ENCODE data around the gene TPP1. TPM values are rescaled to one million over a fixed set of nuclear protein-coding genes. Genes with fewer than 3 reads are reported as not detected.

TPP1 gene
- polyA plus RNA-seq, 3 donors: 218 to 359 (median 271) TPM

GRCh38 chr11:6666302-6667183, 47.3 kb upstream of the TPP1 start:
- intact Hi-C loops (cut with micrococcal nuclease): loop anchor here in 1 of 2 donors (5.0 kb wide), 1 partner anchor 64 kb away; the partner anchor contains the start of genes ILK and RRP8
- Histone ChIP-seq H3K9ac (ENCODE audit: insufficient read depth, low read length, poor library complexity, severe bottlenecking) (no peak overlapping the region), H4K20me1 (ENCODE audit: insufficient read depth, low read length) (no peaks in the 10 kb centered on the region), H2AFZ (ENCODE audit: insufficient read depth, low read depth, low read length, poor library complexity, severe bottlenecking) (no peak overlapping the region), H3K27ac (ENCODE audit: low read depth in 1 of 2, low read length in 2 of 2) (no peak overlapping the region), H3K27me3 (ENCODE audit: control insufficient read depth in 2 of 2, insufficient read depth in 2 of 2, low read length in 2 of 2) (no peaks in the 10 kb centered on the region), H3K4me3 (replicated peaks in 1 of 3; ENCODE audit: low read depth in 2 of 3, low read length in 3 of 3) (no peak overlapping the region), H3K4me1 (ENCODE audit: control insufficient read depth in 1 of 2, insufficient read depth in 2 of 2, low read length in 2 of 2) (peaks cover 0 to 3% of the 10 kb centered on the region in 2 donors), H3K36me3 (replicated peaks in 1 of 2; ENCODE audit: control insufficient read depth in 1 of 2, insufficient read depth in 2 of 2, low read length in 2 of 2) (no peaks in the 10 kb centered on the region), H3K9me3 (replicated peaks in 1 of 2; ENCODE audit: control insufficient read depth in 1 of 2, insufficient read depth in 1 of 2, low read length in 2 of 2) (no peaks in the 10 kb centered on the region), H3K4me2 (replicated peaks; ENCODE audit: extremely low read depth, low read length, poor library complexity, severe bottlenecking) (no peak overlapping the region), H3K79me2 (ENCODE audit: insufficient read depth, low read length) (no peaks in the 10 kb centered on the region)
- peaks cover 5% of the 10 kb centered on the region for H3K4me1 Mint-ChIP-seq
- peaks cover 0 to 2% (median 0%) of the 10 kb centered on the region in 7 donors for H3K9me3 Mint-ChIP-seq
- H3K36me3 Mint-ChIP-seq: no peaks in the 10 kb centered on the region
- H3K4me3 Mint-ChIP-seq: no peak overlapping the region
- peaks cover 1 to 6% (median 6%) of the 10 kb centered on the region in 3 donors for H3K27me3 Mint-ChIP-seq (ENCODE audit: low read depth in 3 of 3)
- H3K27ac Mint-ChIP-seq: peak overlapping the region in 1 of 7 donors; percentile 17
- no peak for DNase-seq
- 46% methylated on average over 1 of the region's 4 CpGs for WGBS (ENCODE audit: insufficient coverage)
- no peak for TF ChIP-seq CTCF (IDR thresholded peaks at IDR 0.05)

GRCh38 chr11:6664551-6664950, 45.3 kb upstream of the TPP1 start:
- H3K4me1 Mint-ChIP-seq: peaks cover 5% of the 10 kb centered on the region

More at GRCh38 chr11:6664551-6664950, 45.3 kb upstream of the TPP1 start:
- H3K9me3 ChIP-seq (replicated peaks in 1 of 2; ENCODE audit: control insufficient read depth in 1 of 2, insufficient read depth in 1 of 2, low read length in 2 of 2): no peaks in the 10 kb centered on the region
- Mint-ChIP-seq H3K36me3 (no peaks in the 10 kb centered on the region), H3K4me3 (no peak overlapping the region), H3K27me3 (ENCODE audit: low read depth in 3 of 3) (peaks cover 1 to 6% (median 6%) of the 10 kb centered on the region in 3 donors), H3K9me3 (peaks cover 0 to 2% (median 0%) of the 10 kb centered on the region in 7 donors), H3K27ac (no peak overlapping the region)
- H3K4me3 ChIP-seq (replicated peaks in 1 of 3; ENCODE audit: low read depth in 2 of 3, low read length in 3 of 3): no peak overlapping the region
- intact Hi-C loops (cut with micrococcal nuclease): no loop called here
- WGBS (ENCODE audit: insufficient coverage): no CpG with 5 or more reads among the region's 1 CpG
- no peaks in the 10 kb centered on the region for H3K36me3 ChIP-seq (replicated peaks in 1 of 2; ENCODE audit: control insufficient read depth in 1 of 2, insufficient read depth in 2 of 2, low read length in 2 of 2)
- H3K27me3 ChIP-seq (ENCODE audit: control insufficient read depth in 2 of 2, insufficient read depth in 2 of 2, low read length in 2 of 2): no peaks in the 10 kb centered on the region
- no peak for TF ChIP-seq CTCF (IDR thresholded peaks at IDR 0.05)
- H3K9ac ChIP-seq (ENCODE audit: insufficient read depth, low read length, poor library complexity, severe bottlenecking): no peak overlapping the region
- no peaks in the 10 kb centered on the region for H4K20me1 ChIP-seq (ENCODE audit: insufficient read depth, low read length)
- peaks cover 0 to 3% of the 10 kb centered on the region in 2 donors for H3K4me1 ChIP-seq (ENCODE audit: control insufficient read depth in 1 of 2, insufficient read depth in 2 of 2, low read length in 2 of 2)
- no peaks in the 10 kb centered on the region for H3K79me2 ChIP-seq (ENCODE audit: insufficient read depth, low read length)
- no peak overlapping the region for H3K4me2 ChIP-seq (replicated peaks; ENCODE audit: extremely low read depth, low read length, poor library complexity, severe bottlenecking)
- no peak for DNase-seq
- H2AFZ ChIP-seq (ENCODE audit: insufficient read depth, low read depth, low read length, poor library complexity, severe bottlenecking): no peak overlapping the region
- no peak overlapping the region for H3K27ac ChIP-seq (ENCODE audit: low read depth in 1 of 2, low read length in 2 of 2)
